Fibroblast of mammary gland (primary cell): ENCODE results near the gene GATAD2A.
A peak's percentile ranks its signal among the peaks of the same experiment; 100 is the strongest.
"Not testable (repeated sequence)": the region's sequence is repeated elsewhere in the genome, so short reads cannot be mapped to it uniquely, and the experiment has no call there.

Experiments
- DNase-seq: peaks from one replicate; pipeline ENCODE4 v3.0.0-alpha.2; 2010; ENCODE audit warnings: low read depth
- H3K4me3 ChIP-seq: 2 replicates; pipeline ENCODE4 v1.5.1; 2011; ENCODE audit warnings: low read depth, mild to moderate bottlenecking, low read length, moderate library complexity; ENCODE audit not compliant: control insufficient read depth
- CTCF ChIP-seq: conservative IDR thresholded peaks from 2 replicates; pipeline ENCODE4 v1.5.1; 2011; ENCODE audit warnings: low read depth, low read length, inconsistent platforms; ENCODE audit not compliant: control insufficient read depth, insufficient read depth

The GATAD2A gene

GRCh38 chr19:19388568-19389555 is 16.6 kb upstream of the GATAD2A start:
- DNase-seq, result no peak
- no peak overlapping the region for H3K4me3 ChIP-seq
- TF ChIP-seq CTCF, result no peak

GRCh38 chr19:19389683-19390082 is 15.8 kb upstream of the GATAD2A start:
- H3K4me3 ChIP-seq, DNase-seq: not testable (repeated sequence)

- H3K4me3 ChIP-seq, DNase-seq: not testable (repeated sequence)
Observed at GRCh38 chr19:19394333-19394732, 11.1 kb upstream of the GATAD2A start.

- no peak for TF ChIP-seq CTCF
- DNase-seq, result peak; percentile 61
- H3K4me3 ChIP-seq, result no peak overlapping the region
Observed at GRCh38 chr19:19399733-19400433, 5.6 kb upstream of the GATAD2A start.

- peak; percentile 35 for DNase-seq
- no peak for TF ChIP-seq CTCF
- H3K4me3 ChIP-seq, result no peak overlapping the region
Observed at GRCh38 chr19:19402656-19403372, 2.7 kb upstream of the GATAD2A start.

GRCh38 chr19:19403373-19403901 is 2.0 kb upstream of the GATAD2A start:
- H3K4me3 ChIP-seq, result no peak overlapping the region
- TF ChIP-seq CTCF, result no peak
- peak; percentile 57 for DNase-seq

GRCh38 chr19:19405971-19406877 is 749 bp downstream of the GATAD2A start:
- peak; percentile 73 for DNase-seq
- no peak for TF ChIP-seq CTCF
- peak overlapping the region; percentile 68 for H3K4me3 ChIP-seq
